ENCODE data around the gene FNBP1L.
"Not testable (repeated sequence)": the region's sequence is repeated elsewhere in the genome, so short reads cannot be mapped to it uniquely, and the experiment has no call there.

FNBP1L gene

GRCh38 chr1:93573940-93574469, 126.1 kb downstream of the FNBP1L start:
- no peak for DNase-seq (ENCODE audit: low read depth in 3 of 3)

GRCh38 chr1:93574511-93574910, 126.6 kb downstream of the FNBP1L start:
- DNase-seq (ENCODE audit: low read depth in 3 of 3): no peak

- no peak for DNase-seq (ENCODE audit: low read depth in 3 of 3)
These were observed 127.1 kb downstream of the FNBP1L start for GRCh38 chr1:93574991-93575390.

- DNase-seq (ENCODE audit: low read depth in 3 of 3): no peak
These were observed 127.8 kb downstream of the FNBP1L start for GRCh38 chr1:93575621-93576284.

- no peak for DNase-seq (ENCODE audit: low read depth in 3 of 3)
These were observed 128.4 kb downstream of the FNBP1L start for GRCh38 chr1:93576346-93576745.

GRCh38 chr1:93576746-93577145, 128.8 kb downstream of the FNBP1L start:
- DNase-seq (ENCODE audit: low read depth in 3 of 3): no peak

- no peak for DNase-seq (ENCODE audit: low read depth in 3 of 3)
These were observed 129.9 kb downstream of the FNBP1L start for GRCh38 chr1:93577536-93578432.

GRCh38 chr1:93578433-93578830, 130.5 kb downstream of the FNBP1L start:
- DNase-seq (ENCODE audit: low read depth in 3 of 3): no peak

GRCh38 chr1:93578911-93579825, 131.2 kb downstream of the FNBP1L start:
- no peak for DNase-seq (ENCODE audit: low read depth in 3 of 3)

GRCh38 chr1:93579891-93580290, 132.0 kb downstream of the FNBP1L start:
- DNase-seq (ENCODE audit: low read depth in 3 of 3): no peak

GRCh38 chr1:93581917-93582850, 134.3 kb downstream of the FNBP1L start:
- no peak for DNase-seq (ENCODE audit: low read depth in 3 of 3)

- no peak for DNase-seq (ENCODE audit: low read depth in 3 of 3)
These were observed 136.5 kb downstream of the FNBP1L start for GRCh38 chr1:93584261-93585003.

- no peak for DNase-seq (ENCODE audit: low read depth in 3 of 3)
These were observed 137.4 kb downstream of the FNBP1L start for GRCh38 chr1:93585059-93585966.

- DNase-seq (ENCODE audit: low read depth in 3 of 3): no peak
These were observed 139.4 kb downstream of the FNBP1L start for GRCh38 chr1:93587354-93587753.

- DNase-seq (ENCODE audit: low read depth in 3 of 3): no peak
These were observed 140.3 kb downstream of the FNBP1L start for GRCh38 chr1:93588206-93588605.

- no peak for DNase-seq (ENCODE audit: low read depth in 3 of 3)
These were observed 141.0 kb downstream of the FNBP1L start for GRCh38 chr1:93588955-93589354.

- not testable (repeated sequence) for DNase-seq (ENCODE audit: low read depth in 3 of 3)
These were observed 143.4 kb downstream of the FNBP1L start for GRCh38 chr1:93591291-93591675.

- no peak for DNase-seq (ENCODE audit: low read depth in 3 of 3)
These were observed 144.0 kb downstream of the FNBP1L start for GRCh38 chr1:93591676-93592550.
